HG03103 (cell line): Measurements from ENCODE around the gene EVC.
"Not testable (repeated sequence)": the region's sequence is repeated elsewhere in the genome, so short reads cannot be mapped to it uniquely, and the experiment has no call there.

Experiments
- ATAC-seq: cut with Tn5 transposase; IDR thresholded peaks from one replicate; pipeline ENCODE4 v1.9.1; 2021; ENCODE audit warnings: low read depth; ENCODE audit not compliant: unreplicated experiment

Gene EVC

GRCh38 chr4:5707778-5708448, 3.1 kb upstream of the EVC start:
- no peak for ATAC-seq

DNA sequence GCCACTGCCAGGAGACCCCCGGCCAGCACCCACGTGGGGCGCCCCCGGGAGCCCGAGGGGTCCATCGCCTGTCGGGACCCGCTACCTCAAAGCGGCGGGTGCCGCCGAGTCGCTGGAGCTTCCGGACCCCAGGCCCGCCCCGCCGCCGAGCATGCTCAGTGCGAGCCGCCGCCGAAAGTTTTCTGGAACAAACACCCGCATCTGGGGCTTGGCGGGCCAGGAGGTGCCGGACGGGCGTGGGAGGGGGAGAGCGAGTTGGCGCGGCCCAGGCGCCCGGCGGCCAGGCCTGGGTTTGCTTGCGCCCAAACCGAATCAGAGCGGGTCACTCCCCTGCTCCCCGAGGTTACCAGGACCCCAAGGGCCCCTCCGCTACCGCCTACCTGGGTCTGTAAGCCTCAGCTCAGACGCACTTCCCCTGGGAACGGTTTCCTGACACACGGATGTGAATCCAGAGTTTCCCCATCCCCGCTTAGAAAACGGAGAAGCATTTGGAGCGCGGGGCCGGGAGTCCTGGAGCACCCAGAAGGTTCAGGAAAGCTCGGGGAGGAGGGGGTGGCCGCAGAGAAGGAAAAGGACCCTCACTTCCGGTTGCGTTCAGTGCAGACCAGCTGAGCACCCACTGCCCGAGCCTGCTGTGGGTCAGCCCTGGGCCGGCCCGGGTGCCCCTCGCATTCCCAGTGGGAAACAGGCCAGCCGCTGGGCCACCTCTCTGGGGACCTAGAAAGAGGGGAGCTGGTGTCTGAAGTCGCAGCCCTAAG, 2.4 kb upstream of the EVC start, which contains the start of gene EVC2:
Gene EVC2, minus strand, starts transcription at position 111 of the 758 bp plus-strand sequence. Its CDS starts 46 bp downstream, at position 65.
- no peak for ATAC-seq

GRCh38 chr4:5709207-5709575, 1.8 kb upstream of the EVC start:
- no peak for ATAC-seq

- ATAC-seq, result no peak
Measured at GRCh38 chr4:5710065-5710960, 688 bp upstream of the EVC start.

GRCh38 chr4:5711479-5712184, 631 bp downstream of the EVC start:
- no peak for ATAC-seq

- no peak for ATAC-seq
Measured at GRCh38 chr4:5712517-5712916, 1.5 kb downstream of the EVC start.

GRCh38 chr4:5712931-5713330, 1.9 kb downstream of the EVC start:
- no peak for ATAC-seq

DNA sequence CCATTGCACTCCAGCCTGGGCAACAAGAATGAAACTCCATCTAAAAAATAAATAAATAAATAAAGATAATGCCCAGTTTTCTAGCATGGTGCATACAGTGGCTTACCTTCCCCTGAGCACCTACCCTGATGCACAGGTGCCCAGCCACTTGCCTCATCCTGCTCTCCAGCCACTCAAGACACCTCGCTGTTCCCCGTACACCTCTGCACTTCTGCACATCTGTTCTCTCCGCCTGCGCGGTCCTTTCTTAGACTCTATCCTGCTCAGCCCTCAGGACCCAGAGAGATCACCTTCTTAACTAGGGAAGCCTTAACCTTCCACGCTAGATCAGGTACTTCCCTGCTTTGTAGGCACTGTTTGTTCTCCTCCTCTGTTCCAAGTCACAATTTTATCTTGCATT, 2.9 kb downstream of the EVC start:
- no peak for ATAC-seq

DNA sequence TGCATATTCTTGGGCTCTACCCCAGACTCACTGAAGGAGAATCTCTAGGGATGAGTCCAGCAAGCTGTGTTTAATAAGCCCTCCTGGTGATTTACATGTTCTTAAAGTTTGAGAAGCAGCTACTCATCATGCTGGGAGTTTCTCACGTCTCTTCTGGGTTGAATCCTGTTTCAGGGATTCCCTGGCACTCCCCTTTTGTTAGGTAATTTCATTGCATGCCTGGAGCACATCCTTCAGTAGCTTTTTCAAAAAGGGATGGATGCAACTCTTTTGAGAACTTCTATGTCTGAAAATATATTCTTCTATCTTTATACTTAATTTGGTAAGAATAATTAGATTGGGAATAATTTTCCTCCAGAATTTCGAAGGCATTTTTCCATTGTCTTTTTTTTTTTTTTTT, 4.4 kb downstream of the EVC start:
- no peak for ATAC-seq

- no peak for ATAC-seq
Measured at GRCh38 chr4:5716391-5716790, 5.4 kb downstream of the EVC start.

- no peak for ATAC-seq
Measured at GRCh38 chr4:5717449-5718158, 6.6 kb downstream of the EVC start.

GRCh38 chr4:5718411-5718810, 7.4 kb downstream of the EVC start:
- ATAC-seq, result no peak

- no peak for ATAC-seq
Measured at GRCh38 chr4:5719350-5720055, 8.5 kb downstream of the EVC start.

DNA sequence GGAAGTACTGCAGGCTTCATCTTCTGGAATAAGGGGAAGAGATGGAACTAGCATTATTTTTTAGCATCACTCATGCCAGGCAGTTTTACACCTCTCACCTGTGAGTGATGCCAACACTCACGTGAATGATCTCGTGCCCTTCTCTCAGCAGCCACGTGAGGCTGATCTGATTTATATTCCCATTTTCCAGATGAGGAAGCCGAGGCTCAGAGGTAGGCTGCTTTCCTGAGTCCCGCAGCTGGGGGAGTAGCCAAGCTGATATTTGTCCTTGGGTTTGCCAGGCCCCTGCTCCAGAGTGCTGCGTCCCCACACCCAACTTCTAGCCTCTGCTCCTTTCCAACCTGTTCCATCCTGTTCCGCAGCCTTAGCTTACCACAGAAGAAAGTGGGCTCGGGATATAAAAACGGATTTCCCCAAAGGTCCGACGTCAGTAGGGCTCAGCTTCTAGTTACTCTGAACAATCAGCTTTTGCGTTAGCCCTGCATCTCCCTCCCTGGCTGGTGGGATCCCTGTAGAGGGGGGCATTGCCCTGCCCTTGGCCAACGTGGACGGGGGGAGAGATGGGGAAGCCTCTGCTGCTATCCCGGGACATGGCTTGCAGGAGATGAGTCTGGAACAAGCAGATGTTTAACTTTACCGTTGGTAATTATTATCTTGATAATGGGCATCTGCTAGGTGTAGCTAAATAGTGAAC, 9.3 kb downstream of the EVC start:
- no peak for ATAC-seq

GRCh38 chr4:5720980-5721379, 10.0 kb downstream of the EVC start:
- ATAC-seq, result no peak

GRCh38 chr4:5721923-5722322, 10.9 kb downstream of the EVC start:
- no peak for ATAC-seq

DNA sequence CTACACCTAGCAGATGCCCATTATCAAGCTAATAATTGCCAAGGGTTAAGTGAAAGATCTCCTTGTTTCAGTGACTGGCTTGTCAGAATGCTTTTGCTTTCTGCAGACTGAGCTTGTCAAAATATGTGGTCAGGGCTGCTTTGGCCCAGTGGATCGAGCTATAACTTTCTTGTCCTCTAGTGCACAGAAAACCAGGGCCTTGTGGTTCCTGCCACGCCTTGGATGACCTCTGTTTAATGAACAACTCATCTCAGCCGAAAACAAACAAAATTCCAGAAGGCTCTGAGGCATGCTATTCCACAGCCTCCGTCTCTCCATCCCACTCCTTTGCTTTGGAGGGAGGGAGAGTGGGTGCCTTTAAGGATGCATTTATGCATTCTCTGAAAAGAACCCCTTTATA, 11.3 kb downstream of the EVC start:
- no peak for ATAC-seq

GRCh38 chr4:5724377-5724776, 13.4 kb downstream of the EVC start:
- no peak for ATAC-seq

DNA sequence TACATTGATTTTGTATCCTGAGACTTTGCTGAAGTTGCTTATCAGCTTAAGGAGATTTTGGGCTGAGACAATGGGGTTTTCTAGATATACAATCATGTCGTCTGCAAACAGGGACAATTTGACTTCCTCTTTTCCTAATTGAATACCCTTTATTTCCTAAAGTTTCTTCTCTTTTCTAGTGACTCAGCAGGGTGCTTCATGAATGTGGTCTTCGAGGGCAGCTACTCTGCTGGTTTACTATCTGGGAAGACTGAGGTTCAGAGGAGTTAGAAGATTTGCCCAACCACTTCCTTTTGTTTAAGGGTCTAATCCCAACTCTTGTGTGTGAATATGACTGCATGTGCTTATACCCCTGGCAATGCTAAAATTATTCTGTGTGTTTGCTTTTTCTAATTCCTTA, 17.4 kb downstream of the EVC start:
- ATAC-seq, result not testable (repeated sequence)
